ENCODE data around the gene PXN. TPM values are rescaled to one million over a fixed set of nuclear protein-coding genes. Genes with fewer than 3 reads are reported as not detected.

Gene PXN
- total RNA-seq, 1 donor from 2014 or later = 29.5 TPM

DNA sequence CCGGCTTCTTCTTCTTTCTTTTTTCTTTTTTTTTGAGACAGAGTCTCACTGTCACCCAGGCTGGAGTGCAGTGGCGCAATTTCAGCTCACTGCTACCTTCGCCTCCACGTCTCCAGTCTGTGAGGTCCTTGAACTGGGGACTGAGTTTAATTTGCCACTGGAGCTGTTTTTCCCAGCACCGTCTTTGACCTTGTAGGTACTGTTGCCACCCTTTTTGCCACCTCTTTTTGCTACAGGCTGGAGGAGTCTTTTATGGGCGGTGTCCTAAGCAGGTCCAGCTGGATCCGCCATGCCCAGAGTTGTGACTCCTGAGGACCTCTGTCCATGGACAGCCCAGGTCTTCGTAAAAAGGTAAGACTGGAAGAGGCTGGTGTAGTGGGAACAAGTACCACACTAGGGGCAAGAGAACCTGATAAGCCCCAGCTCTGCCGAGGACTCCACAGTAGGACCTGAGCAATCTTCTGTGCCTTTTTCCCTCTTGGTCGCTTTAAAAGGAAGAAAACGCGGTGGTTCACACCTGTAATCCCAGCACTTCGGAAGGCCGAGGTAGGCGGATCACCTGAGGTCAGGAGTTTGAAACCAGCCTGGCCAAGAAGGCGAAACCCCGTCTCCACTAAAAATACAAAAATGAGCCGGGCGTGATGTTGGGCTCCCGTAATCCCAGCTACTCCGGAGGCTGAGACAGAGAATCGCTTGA, 25.2 kb upstream of the PXN start:
- H3K27me3 ChIP-seq (ENCODE audit: control insufficient read depth, insufficient read depth, low read length) = no peaks in the 10 kb centered on the region
- TF ChIP-seq, protein P1, sequence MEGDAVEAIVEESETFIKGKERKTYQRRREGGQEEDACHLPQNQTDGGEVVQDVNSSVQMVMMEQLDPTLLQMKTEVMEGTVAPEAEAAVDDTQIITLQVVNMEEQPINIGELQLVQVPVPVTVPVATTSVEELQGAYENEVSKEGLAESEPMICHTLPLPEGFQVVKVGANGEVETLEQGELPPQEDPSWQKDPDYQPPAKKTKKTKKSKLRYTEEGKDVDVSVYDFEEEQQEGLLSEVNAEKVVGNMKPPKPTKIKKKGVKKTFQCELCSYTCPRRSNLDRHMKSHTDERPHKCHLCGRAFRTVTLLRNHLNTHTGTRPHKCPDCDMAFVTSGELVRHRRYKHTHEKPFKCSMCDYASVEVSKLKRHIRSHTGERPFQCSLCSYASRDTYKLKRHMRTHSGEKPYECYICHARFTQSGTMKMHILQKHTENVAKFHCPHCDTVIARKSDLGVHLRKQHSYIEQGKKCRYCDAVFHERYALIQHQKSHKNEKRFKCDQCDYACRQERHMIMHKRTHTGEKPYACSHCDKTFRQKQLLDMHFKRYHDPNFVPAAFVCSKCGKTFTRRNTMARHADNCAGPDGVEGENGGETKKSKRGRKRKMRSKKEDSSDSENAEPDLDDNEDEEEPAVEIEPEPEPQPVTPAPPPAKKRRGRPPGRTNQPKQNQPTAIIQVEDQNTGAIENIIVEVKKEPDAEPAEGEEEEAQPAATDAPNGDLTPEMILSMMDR (IDR thresholded peaks at IDR 0.05; ENCODE audit: insufficient read depth, low read length, severe bottlenecking) = no peak
- FAIRE-seq (no peak), DNase-seq (ENCODE audit: low read depth) (no peak)
- H3K4me3 ChIP-seq (ENCODE audit: low read depth, low read length) = peak overlapping the region; percentile 23
- no peaks in the 10 kb centered on the region for H3K36me3 ChIP-seq (ENCODE audit: control insufficient read depth, insufficient read depth, low read length)

DNA sequence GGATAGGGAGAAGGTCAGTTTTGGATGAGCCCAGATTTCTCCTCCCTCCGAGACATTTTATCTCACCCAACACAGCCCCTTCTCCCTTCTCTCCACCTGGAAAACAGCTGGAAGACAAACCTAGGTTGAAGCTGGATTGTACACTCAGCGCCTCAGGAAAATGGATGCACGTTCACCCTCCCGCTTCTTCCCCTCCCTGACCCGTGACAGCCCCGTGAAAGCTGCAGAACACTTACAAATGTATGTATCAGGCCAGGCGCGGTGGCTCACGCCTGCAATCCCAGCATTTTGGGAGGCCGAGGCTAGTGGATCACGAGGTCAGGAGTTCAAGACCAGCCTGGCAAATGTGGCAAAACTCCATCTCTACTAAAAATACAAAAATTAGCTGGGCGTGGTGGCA, 22.0 kb upstream of the PXN start:
- no peak for DNase-seq (ENCODE audit: low read depth)
- TF ChIP-seq, protein P1 (IDR thresholded peaks at IDR 0.05; ENCODE audit: insufficient read depth, low read length, severe bottlenecking) = no peak

DNA sequence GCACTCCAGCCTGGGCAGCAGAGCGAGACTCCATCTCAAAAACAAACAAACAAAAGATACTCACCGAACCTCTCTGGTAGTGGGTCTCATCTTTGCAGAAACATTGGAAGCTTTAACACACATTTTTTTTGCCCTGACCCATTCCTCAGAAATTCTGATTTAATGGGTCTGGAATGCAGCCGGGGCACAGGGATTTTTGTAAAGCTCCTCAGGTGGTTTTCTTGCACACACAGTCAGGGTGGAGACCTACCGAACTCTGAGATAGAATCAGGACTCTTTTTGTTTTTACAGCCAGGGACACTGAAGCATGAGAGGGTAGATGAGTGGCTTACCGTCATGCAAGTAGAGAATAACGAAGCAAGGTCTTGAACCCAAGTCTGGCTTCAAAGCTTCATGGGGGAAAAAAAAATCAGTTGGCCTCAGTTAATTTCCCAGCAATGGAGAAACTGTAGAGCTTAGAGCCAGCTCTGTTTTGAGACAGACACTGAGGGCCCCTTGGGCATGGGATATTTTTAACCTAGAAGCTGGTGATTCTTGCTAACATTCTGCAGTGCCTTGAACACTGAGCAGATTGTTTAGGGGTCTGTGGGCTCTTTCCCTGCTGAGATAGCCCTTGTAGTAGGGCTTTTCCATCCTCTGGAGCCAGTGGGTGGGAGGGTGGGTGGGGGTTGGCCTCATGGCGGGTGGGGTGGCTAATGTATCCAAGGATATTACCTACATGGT, 21.4 kb upstream of the PXN start:
- DNase-seq (ENCODE audit: low read depth) = peak; percentile 52
- TF ChIP-seq, protein P1 (IDR thresholded peaks at IDR 0.05; ENCODE audit: insufficient read depth, low read length, severe bottlenecking) = no peak
- H3K36me3 ChIP-seq (ENCODE audit: control insufficient read depth, insufficient read depth, low read length) = no peaks in the 10 kb centered on the region
- no peaks in the 10 kb centered on the region for H3K27me3 ChIP-seq (ENCODE audit: control insufficient read depth, insufficient read depth, low read length)
- no peak for FAIRE-seq
- no peak overlapping the region for H3K4me3 ChIP-seq (ENCODE audit: low read depth, low read length)

More for the DNA sequence above, 22.0 kb upstream of the PXN start:
- Histone ChIP-seq H3K4me3 (ENCODE audit: low read depth, low read length) (no peak overlapping the region), H3K27me3 (ENCODE audit: control insufficient read depth, insufficient read depth, low read length) (no peaks in the 10 kb centered on the region), H3K36me3 (ENCODE audit: control insufficient read depth, insufficient read depth, low read length) (no peaks in the 10 kb centered on the region)
- no peak for FAIRE-seq

DNA sequence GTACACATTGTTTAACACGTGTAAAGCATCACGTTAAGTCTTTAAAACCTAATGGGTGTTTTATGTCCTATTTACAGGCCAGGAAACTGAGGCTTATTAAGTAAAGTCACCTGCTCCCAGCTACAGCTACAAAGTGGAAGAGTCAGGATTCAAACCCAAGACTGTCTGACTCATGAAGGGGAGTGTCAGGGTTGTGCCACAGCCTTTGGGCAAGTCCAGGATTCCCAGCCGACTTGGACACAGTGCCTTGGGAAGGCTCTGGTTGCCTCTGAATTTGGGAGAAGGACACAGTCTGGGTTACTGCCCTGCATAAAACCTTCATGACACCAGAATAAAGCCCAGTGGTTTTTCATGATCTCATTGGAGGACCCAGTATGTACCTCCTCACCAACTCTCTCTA, 18.9 kb upstream of the PXN start:
- H3K27me3 ChIP-seq (ENCODE audit: control insufficient read depth, insufficient read depth, low read length) = no peaks in the 10 kb centered on the region
- H3K4me3 ChIP-seq (ENCODE audit: low read depth, low read length) = no peak overlapping the region
- DNase-seq (ENCODE audit: low read depth) (peak; percentile 14), FAIRE-seq (no peak)
- no peaks in the 10 kb centered on the region for H3K36me3 ChIP-seq (ENCODE audit: control insufficient read depth, insufficient read depth, low read length)
- TF ChIP-seq, protein P1 (IDR thresholded peaks at IDR 0.05; ENCODE audit: insufficient read depth, low read length, severe bottlenecking) = no peak

DNA sequence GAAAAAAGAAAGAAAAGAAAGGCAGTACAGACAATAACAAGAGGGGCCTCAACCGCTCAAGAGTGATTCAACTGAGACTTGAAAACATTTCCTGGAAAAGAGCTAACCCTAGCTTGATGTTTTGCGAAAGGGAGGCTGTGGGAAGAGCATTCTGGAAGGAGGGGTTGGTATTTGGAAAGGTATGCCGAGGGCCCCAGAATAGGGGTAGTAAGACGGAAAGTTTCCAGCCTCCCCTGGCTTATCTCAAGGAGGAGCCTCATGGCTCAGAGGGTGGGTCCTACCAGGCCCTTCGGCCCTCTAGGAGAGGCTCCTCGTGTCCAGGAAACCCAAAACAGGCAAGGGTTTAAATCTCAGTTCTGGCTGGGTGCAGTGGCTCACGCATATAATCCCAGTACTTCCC, 17.8 kb upstream of the PXN start:
- no peak for DNase-seq (ENCODE audit: low read depth)
- no peak for FAIRE-seq
- TF ChIP-seq, protein P1 (IDR thresholded peaks at IDR 0.05; ENCODE audit: insufficient read depth, low read length, severe bottlenecking) = no peak
- Histone ChIP-seq H3K4me3 (ENCODE audit: low read depth, low read length) (no peak overlapping the region), H3K36me3 (ENCODE audit: control insufficient read depth, insufficient read depth, low read length) (no peaks in the 10 kb centered on the region), H3K27me3 (ENCODE audit: control insufficient read depth, insufficient read depth, low read length) (no peaks in the 10 kb centered on the region)
